HCT116 (cell line): ENCODE results near the gene CCDC57. TPM values are rescaled to one million over a fixed set of nuclear protein-coding genes. Genes with fewer than 3 reads are reported as not detected.
A peak's percentile ranks its signal among the peaks of the same experiment; 100 is the strongest.

Experiments used
- ATAC-seq: fragments of 200-7000 bp; cut with Tn5 transposase; 2 replicates; pipeline ENCODE4 v1.9.1; 2020; ENCODE audit warnings: mild to moderate bottlenecking, moderate library complexity
- BruUV-seq: library from RNA; stranded (reverse); fragments of 400-500 nt; replicated peaks from 2 replicates; lab custom pipeline; 2021; lab: Mats Ljungman, UMichigan
- CTCF ChIA-PET: fragments of 300-600 bp; sonication (Branson Sonifier 250); formaldehyde crosslinking; loops from one replicate; lab custom pipeline; 2021; ENCODE audit warnings: antibody characterized with exemption; lab: Charles Lee
- POLR2A ChIA-PET: fragments of 300-600, 350-600 bp; sonication (Branson Sonifier 250); formaldehyde crosslinking; loops from one replicate; lab custom pipeline; 2021; ENCODE audit warnings: antibody characterized with exemption; lab: Charles Lee
- RAD21 ChIA-PET, 2 experiments: fragments of 300-600 bp; sonication (Branson Sonifier 250); formaldehyde crosslinking; loops; one replicate each; lab custom pipeline; 2023; ENCODE audit warnings: low total read pairs in 2 of 2; ENCODE audit not compliant: uncharacterized antibody in 2 of 2, unreplicated experiment in 2 of 2, low non-redundant PET in 1 of 2; lab: Charles Lee
- DNase-seq: peaks from one replicate; pipeline ENCODE4 v3.0.0-alpha.2; 2010; ENCODE audit warnings: low read depth, low spot score
- H2AFZ ChIP-seq: fragments of 200-600 bp; shearing (Covaris generic), sonication (generic); 2 replicates; pipeline ENCODE4 v1.6.1; 2017; ENCODE audit warnings: low read depth, mixed run types, mixed read lengths, antibody characterized with exemption, low read length; ENCODE audit not compliant: poor library complexity, severe bottlenecking
- H3K27ac ChIP-seq: 2 replicates; pipeline ENCODE4 v1.5.1; 2012; ENCODE audit warnings: low read depth, low read length
- H3K27me3 ChIP-seq: fragments of 200-600 bp; sonication (generic); 2 replicates; pipeline ENCODE4 v1.6.1; 2016; ENCODE audit warnings: mixed run types, low read length, mixed read lengths; ENCODE audit not compliant: insufficient read depth
- H3K36me3 ChIP-seq, 2 experiments: fragments of 200-500 bp in 1 of 2; fragments of 200-600 bp in 1 of 2; sonication (Bioruptor generic) in 1 of 2; sonication (generic) in 1 of 2; 2 replicates each; pipeline versions ENCODE4 v1.5.1 to v1.6.1; 2014 to 2016; ENCODE audit warnings: low read length in 2 of 2, inconsistent platforms in 1 of 2, mixed read lengths in 1 of 2, mixed run types in 1 of 2; ENCODE audit not compliant: insufficient read depth in 2 of 2, control insufficient read depth in 1 of 2
- H3K4me1 ChIP-seq, 2 experiments: fragments of 200-600 bp in 1 of 2; sonication (generic) in 1 of 2; 2 replicates each; pipeline versions ENCODE4 v1.5.1 to v1.6.1; 2012 to 2017; ENCODE audit warnings: low read length in 2 of 2, inconsistent platforms in 1 of 2, mild to moderate bottlenecking in 1 of 2, mixed read lengths in 1 of 2, mixed run types in 1 of 2, moderate library complexity in 1 of 2; ENCODE audit not compliant: insufficient read depth in 2 of 2, control insufficient read depth in 1 of 2
- H3K4me2 ChIP-seq: fragments of 200-600 bp; sonication (generic); 2 replicates; pipeline ENCODE4 v1.6.1; 2017; ENCODE audit warnings: mixed run types, low read length, mixed read lengths
- H3K4me3 ChIP-seq, 2 experiments: fragments of 200-600 bp in 1 of 2; sonication (generic) in 1 of 2; replicated peaks in 1 of 2; 2 replicates each; pipeline ENCODE4 v1.5.1; 2011 to 2016; ENCODE audit warnings: low read length in 2 of 2, control low read depth in 1 of 2, low read depth in 1 of 2, mild to moderate bottlenecking in 1 of 2, mixed read lengths in 1 of 2, mixed run types in 1 of 2
- H3K79me2 ChIP-seq: fragments of 200-600 bp; sonication (generic); 2 replicates; pipeline ENCODE4 v1.6.1; 2017; ENCODE audit warnings: mild to moderate bottlenecking, mixed run types, low read length, moderate library complexity, mixed read lengths; ENCODE audit not compliant: insufficient read depth
- H3K9ac ChIP-seq: fragments of 200-600 bp; sonication (generic); 2 replicates; pipeline ENCODE4 v1.6.1; 2016; ENCODE audit warnings: low read length, mixed read lengths
- H3K9me2 ChIP-seq: fragments of 200-600 bp; sonication (generic), shearing (Covaris generic); 2 replicates; pipeline ENCODE4 v1.6.1; 2017; ENCODE audit warnings: mixed run types, mild to moderate bottlenecking, moderate library complexity; ENCODE audit not compliant: insufficient read depth
- H3K9me3 ChIP-seq, 2 experiments: fragments of 200-500 bp in 1 of 2; fragments of 200-600 bp in 1 of 2; sonication (Bioruptor generic) in 1 of 2; sonication (generic) in 1 of 2; 2 replicates each; pipeline ENCODE4 v1.6.1; 2014 to 2017; ENCODE audit warnings: low read length in 2 of 2, mixed read lengths in 2 of 2, inconsistent platforms in 1 of 2, low read depth in 1 of 2, mild to moderate bottlenecking in 1 of 2, mixed run types in 1 of 2, moderate library complexity in 1 of 2; ENCODE audit not compliant: control insufficient read depth in 1 of 2, insufficient read depth in 1 of 2
- H4K20me1 ChIP-seq: fragments of 200-600 bp; sonication (generic), shearing (Covaris generic); 2 replicates; pipeline ENCODE4 v1.6.1; 2017; ENCODE audit warnings: mixed run types, mild to moderate bottlenecking, moderate library complexity; ENCODE audit not compliant: insufficient read depth
- CBX3 ChIP-seq: IDR thresholded peaks from 2 replicates; pipeline ENCODE4 v1.6.1; 2012; ENCODE audit warnings: low read depth
- CEBPB ChIP-seq: IDR thresholded peaks from 2 replicates; pipeline ENCODE4 v1.6.1; 2012; ENCODE audit warnings: low read depth
- EGR1 ChIP-seq: IDR thresholded peaks from 2 replicates; pipeline ENCODE4 v1.6.1; 2012; ENCODE audit warnings: low read depth
- EZH2 ChIP-seq: fragments of 200-600 bp; sonication (generic); IDR thresholded peaks from 2 replicates; pipeline ENCODE4 v1.6.1; 2017; ENCODE audit warnings: antibody characterized with exemption, mixed run types
- EZH2phosphoT487 ChIP-seq: fragments of 200-600 bp; IDR thresholded peaks from 2 replicates; pipeline ENCODE4 v1.6.1; 2018; ENCODE audit warnings: antibody characterized with exemption, borderline replicate concordance
- FOSL1 ChIP-seq: IDR thresholded peaks from 2 replicates; pipeline ENCODE4 v1.6.1; 2012; ENCODE audit warnings: low read depth
- JUND ChIP-seq: IDR thresholded peaks from 2 replicates; pipeline ENCODE4 v1.6.1; 2012
- POLR2A ChIP-seq: IDR thresholded peaks from 2 replicates; pipeline ENCODE4 v1.7.0; 2011; ENCODE audit warnings: borderline replicate concordance; ENCODE audit not compliant: insufficient read depth, insufficient read length; ENCODE audit errors: extremely low read depth
- POLR2AphosphoS5 ChIP-seq: IDR thresholded peaks from 2 replicates; pipeline ENCODE4 v1.6.1; 2011; ENCODE audit warnings: mild to moderate bottlenecking, low read depth, low read length, moderate library complexity
- RAD21 ChIP-seq: IDR thresholded peaks from 2 replicates; pipeline ENCODE4 v1.6.1; 2012; ENCODE audit warnings: low read depth, mild to moderate bottlenecking
- SIN3A ChIP-seq: IDR thresholded peaks from 2 replicates; pipeline ENCODE4 v1.6.1; 2012; ENCODE audit warnings: low read depth
- SP1 ChIP-seq: IDR thresholded peaks from 2 replicates; pipeline ENCODE4 v1.6.1; 2012; ENCODE audit warnings: low read depth
- YY1 ChIP-seq: IDR thresholded peaks from 2 replicates; pipeline ENCODE4 v1.6.1; 2011; ENCODE audit warnings: low read length, low read depth, moderate library complexity, mild to moderate bottlenecking; ENCODE audit not compliant: insufficient replicate concordance; ENCODE audit errors: extremely low read depth
- ZFX ChIP-seq: fragments of 450-650 bp; IDR thresholded peaks from 2 replicates; pipeline ENCODE4 v1.6.1; 2017
- ZNF274 ChIP-seq: fragments of 200-500 bp; sonication (Bioruptor generic); IDR thresholded peaks from 2 replicates; pipeline ENCODE4 v1.6.1; 2014; ENCODE audit warnings: mild to moderate bottlenecking, low read depth, low read length, inconsistent platforms
- intact Hi-C: fragments of 100-400 bp; cut with micrococcal nuclease; formaldehyde crosslinking; loops from 2 replicates; pipeline ENCODE4 v1.10.0; 2022
- total RNA-seq: library from RNA; stranded (reverse); gene quantifications from one replicate; pipeline ENCODE4 v1.2.1, GENCODE V29; 2021; ENCODE audit not compliant: unreplicated experiment
- TF ChIP-seq, protein P1 (sequence below): IDR thresholded peaks from 2 replicates; pipeline ENCODE4 v1.6.1; 2011; ENCODE audit warnings: mild to moderate bottlenecking, low read length, moderate library complexity; ENCODE audit not compliant: insufficient replicate concordance; ENCODE audit errors: extremely low read depth
- TF ChIP-seq, protein P2 (sequence below): IDR thresholded peaks from 2 replicates; pipeline ENCODE4 v1.6.1; 2012

Gene CCDC57
- total RNA-seq, 1 experiment from 2014 or later: 143 TPM

GRCh38 chr17:82061047-82061925, 151.4 kb downstream of the CCDC57 start:
- BruUV-seq: no TSS peak
- no peak for ATAC-seq
- Histone ChIP-seq H3K4me2 (no peak overlapping the region), H3K4me1 (peaks cover 11 to 22% of the 10 kb centered on the region in 2 experiments; a peak in 3 of 4 replicates), H3K79me2 (peaks cover 35% of the 10 kb centered on the region), H2AFZ (no peak overlapping the region), H3K27ac (no peak overlapping the region; the same call in 1 of the 2 replicates), H3K27me3 (no peaks in the 10 kb centered on the region), H3K9me2 (no peaks in the 10 kb centered on the region), H3K36me3 (peaks cover 18 to 75% of the 10 kb centered on the region in 2 experiments), H3K4me3 (no peak overlapping the region), H3K9me3 (no peaks in the 10 kb centered on the region), H4K20me1 (no peaks in the 10 kb centered on the region; the same call in 1 of the 2 replicates), H3K9ac (no peak overlapping the region)
- no peak for DNase-seq
- ChIA-PET RAD21 (no interaction called here), POLR2A (no interaction called here), CTCF (no interaction called here)
- no peak for TF ChIP-seq ZNF274
- TF ChIP-seq EZH2phosphoT487: no peak
- no peak for TF ChIP-seq SP1
- TF ChIP-seq POLR2A: no peak
- no peak for TF ChIP-seq FOSL1
- TF ChIP-seq RAD21: no peak
- intact Hi-C loops: no loop called here

- Histone ChIP-seq H3K4me1 (peaks cover 8 to 19% of the 10 kb centered on the region in 2 experiments; a peak in 3 of 4 replicates), H3K4me2 (no peak overlapping the region), H3K36me3 (peaks cover 19 to 82% of the 10 kb centered on the region in 2 experiments), H3K79me2 (peaks cover 35% of the 10 kb centered on the region), H3K9me2 (no peaks in the 10 kb centered on the region), H3K9ac (no peak overlapping the region), H4K20me1 (no peaks in the 10 kb centered on the region; the same call in 1 of the 2 replicates), H3K9me3 (no peaks in the 10 kb centered on the region), H2AFZ (no peak overlapping the region), H3K27ac (peak overlapping the region; percentile 23; the same call in 1 of the 2 replicates), H3K4me3 (no peak overlapping the region), H3K27me3 (no peaks in the 10 kb centered on the region)
- ChIA-PET CTCF (no interaction called here), RAD21 (no interaction called here), POLR2A (no interaction called here)
- BruUV-seq: no TSS peak
- intact Hi-C loops: no loop called here
- DNase-seq (no peak), ATAC-seq (no peak)
- TF ChIP-seq SIN3A (no peak), SP1 (no peak), EZH2phosphoT487 (no peak), EZH2 (no peak), YY1 (no peak), JUND (no peak), CBX3 (no peak), POLR2AphosphoS5 (no peak), ZNF274 (no peak), POLR2A (no peak), ZFX (no peak), EGR1 (no peak), RAD21 (no peak), CEBPB (no peak)
- TF ChIP-seq, protein P1, sequence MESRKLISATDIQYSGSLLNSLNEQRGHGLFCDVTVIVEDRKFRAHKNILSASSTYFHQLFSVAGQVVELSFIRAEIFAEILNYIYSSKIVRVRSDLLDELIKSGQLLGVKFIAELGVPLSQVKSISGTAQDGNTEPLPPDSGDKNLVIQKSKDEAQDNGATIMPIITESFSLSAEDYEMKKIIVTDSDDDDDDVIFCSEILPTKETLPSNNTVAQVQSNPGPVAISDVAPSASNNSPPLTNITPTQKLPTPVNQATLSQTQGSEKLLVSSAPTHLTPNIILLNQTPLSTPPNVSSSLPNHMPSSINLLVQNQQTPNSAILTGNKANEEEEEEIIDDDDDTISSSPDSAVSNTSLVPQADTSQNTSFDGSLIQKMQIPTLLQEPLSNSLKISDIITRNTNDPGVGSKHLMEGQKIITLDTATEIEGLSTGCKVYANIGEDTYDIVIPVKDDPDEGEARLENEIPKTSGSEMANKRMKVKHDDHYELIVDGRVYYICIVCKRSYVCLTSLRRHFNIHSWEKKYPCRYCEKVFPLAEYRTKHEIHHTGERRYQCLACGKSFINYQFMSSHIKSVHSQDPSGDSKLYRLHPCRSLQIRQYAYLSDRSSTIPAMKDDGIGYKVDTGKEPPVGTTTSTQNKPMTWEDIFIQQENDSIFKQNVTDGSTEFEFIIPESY: no peak
- TF ChIP-seq, protein P2, sequence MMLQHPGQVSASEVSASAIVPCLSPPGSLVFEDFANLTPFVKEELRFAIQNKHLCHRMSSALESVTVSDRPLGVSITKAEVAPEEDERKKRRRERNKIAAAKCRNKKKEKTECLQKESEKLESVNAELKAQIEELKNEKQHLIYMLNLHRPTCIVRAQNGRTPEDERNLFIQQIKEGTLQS: no peak
Measured at GRCh38 chr17:82060614-82061013, 152.0 kb downstream of the CCDC57 start.
